ENCODE data around the gene RBM46.
A peak's percentile ranks its signal among the peaks of the same experiment; 100 is the strongest.
"Not testable (repeated sequence)": the region's sequence is repeated elsewhere in the genome, so short reads cannot be mapped to it uniquely, and the experiment has no call there.

Gene RBM46

GRCh38 chr4:154838155-154838554 lies 57.1 kb downstream of the RBM46 start:
- no peak for DNase-seq

- no peak for DNase-seq
These were observed 57.6 kb downstream of the RBM46 start for GRCh38 chr4:154838694-154839093.

GRCh38 chr4:154854362-154854761 lies 73.3 kb downstream of the RBM46 start:
- no peak for DNase-seq

GRCh38 chr4:154858166-154858565 lies 77.1 kb downstream of the RBM46 start:
- no peak for DNase-seq

- DNase-seq: no peak
These were observed 87.5 kb downstream of the RBM46 start for GRCh38 chr4:154868414-154869194.

GRCh38 chr4:154869301-154869700 lies 88.2 kb downstream of the RBM46 start:
- DNase-seq: no peak

- DNase-seq: no peak
These were observed 91.1 kb downstream of the RBM46 start for GRCh38 chr4:154872198-154872597.

- not testable (repeated sequence) for DNase-seq
These were observed 93.0 kb downstream of the RBM46 start for GRCh38 chr4:154874049-154874448.

- peak; percentile 55 for DNase-seq
These were observed 96.2 kb downstream of the RBM46 start for GRCh38 chr4:154877110-154877760.
